ENCODE data around the gene ZNF525.

DNA sequence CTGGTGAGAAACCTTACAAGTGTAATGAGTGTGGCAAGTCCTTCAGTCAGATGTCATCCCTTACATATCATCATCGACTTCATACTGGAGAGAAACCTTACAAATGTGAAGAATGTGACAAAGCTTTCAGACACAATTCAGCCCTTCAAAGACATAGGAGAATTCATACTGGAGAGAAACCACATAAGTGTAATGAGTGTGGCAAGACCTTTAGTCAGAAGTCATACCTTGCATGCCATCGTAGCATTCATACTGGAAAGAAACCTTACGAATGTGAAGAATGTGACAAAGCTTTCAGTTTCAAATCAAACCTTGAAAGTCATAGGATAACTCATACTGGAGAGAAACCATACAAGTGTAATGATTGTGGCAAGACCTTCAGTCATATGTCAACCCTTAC lies 15.9 kb downstream of the ZNF525 start:
- TF ChIP-seq EZH2 (IDR thresholded peaks at IDR 0.05; ENCODE audit: borderline replicate concordance, low read length): no peak
- no peak for TF ChIP-seq CTCF (IDR thresholded peaks at IDR 0.05; ENCODE audit: low read length)

Data from OCI-LY1 (cell line).